Measurements from ENCODE around the gene CWC22. TPM values are rescaled to one million over a fixed set of nuclear protein-coding genes. Genes with fewer than 3 reads are reported as not detected.
A peak's percentile ranks its signal among the peaks of the same experiment; 100 is the strongest.

CWC22 gene
- total and polyA plus RNA-seq, 2 of the 13 experiments (the other 11 are each of a cell fraction or from before 2014, with no cell fraction given): 5.7 to 29.2 TPM

DNA sequence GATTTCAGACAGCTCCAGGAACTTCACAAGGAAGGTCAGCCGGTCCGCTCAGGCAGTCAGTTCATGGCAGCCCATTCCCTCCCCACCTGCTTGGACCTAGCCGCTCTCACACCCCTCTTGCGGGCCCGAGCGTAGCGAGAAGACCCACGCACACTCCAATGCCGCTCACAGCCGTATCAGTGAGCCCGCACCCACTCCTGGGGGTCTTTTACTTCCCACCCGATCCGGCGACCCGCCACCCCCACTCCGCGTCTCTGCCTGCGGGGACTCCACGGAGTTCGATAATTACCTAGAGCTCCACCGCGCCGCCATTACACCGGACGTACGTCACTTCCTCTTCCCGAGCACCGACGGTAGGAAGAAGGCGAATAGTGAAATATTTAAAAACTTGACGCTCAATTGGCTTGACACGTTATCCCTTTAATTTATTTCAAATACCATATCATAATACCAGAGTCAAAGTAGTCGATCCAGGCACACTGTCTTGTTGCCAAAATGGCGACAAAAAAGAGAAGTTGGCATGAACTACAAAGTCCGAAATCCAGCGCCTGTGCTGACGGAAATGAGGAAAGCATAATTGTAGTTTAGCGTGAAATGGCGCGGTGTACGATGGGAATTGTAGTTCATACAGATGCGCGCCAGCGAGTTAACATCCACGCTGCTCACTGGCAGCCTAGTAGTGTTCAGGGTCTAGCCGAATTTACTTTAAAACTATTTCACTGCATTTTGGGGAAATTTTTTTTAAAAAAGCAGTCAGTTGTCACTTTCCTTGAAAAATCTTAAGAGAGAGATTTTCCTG, at the start of gene CWC22 (continued):
- TF ChIP-seq, protein P1, sequence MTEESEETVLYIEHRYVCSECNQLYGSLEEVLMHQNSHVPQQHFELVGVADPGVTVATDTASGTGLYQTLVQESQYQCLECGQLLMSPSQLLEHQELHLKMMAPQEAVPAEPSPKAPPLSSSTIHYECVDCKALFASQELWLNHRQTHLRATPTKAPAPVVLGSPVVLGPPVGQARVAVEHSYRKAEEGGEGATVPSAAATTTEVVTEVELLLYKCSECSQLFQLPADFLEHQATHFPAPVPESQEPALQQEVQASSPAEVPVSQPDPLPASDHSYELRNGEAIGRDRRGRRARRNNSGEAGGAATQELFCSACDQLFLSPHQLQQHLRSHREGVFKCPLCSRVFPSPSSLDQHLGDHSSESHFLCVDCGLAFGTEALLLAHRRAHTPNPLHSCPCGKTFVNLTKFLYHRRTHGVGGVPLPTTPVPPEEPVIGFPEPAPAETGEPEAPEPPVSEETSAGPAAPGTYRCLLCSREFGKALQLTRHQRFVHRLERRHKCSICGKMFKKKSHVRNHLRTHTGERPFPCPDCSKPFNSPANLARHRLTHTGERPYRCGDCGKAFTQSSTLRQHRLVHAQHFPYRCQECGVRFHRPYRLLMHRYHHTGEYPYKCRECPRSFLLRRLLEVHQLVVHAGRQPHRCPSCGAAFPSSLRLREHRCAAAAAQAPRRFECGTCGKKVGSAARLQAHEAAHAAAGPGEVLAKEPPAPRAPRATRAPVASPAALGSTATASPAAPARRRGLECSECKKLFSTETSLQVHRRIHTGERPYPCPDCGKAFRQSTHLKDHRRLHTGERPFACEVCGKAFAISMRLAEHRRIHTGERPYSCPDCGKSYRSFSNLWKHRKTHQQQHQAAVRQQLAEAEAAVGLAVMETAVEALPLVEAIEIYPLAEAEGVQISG (CRISPR knock-in tag; IDR thresholded peaks at IDR 0.05): peak; percentile 94
- TF ChIP-seq SMAD9 (CRISPR knock-in tag; IDR thresholded peaks at IDR 0.05): no peak
- TF ChIP-seq ZNF224 (CRISPR knock-in tag; IDR thresholded peaks at IDR 0.05): peak; percentile 84; the same call in 1 of the 2 replicates
- no peak for TF ChIP-seq HNRNPL (IDR thresholded peaks at IDR 0.05; ENCODE audit: low read depth, low read length)
- TF ChIP-seq ZNF660 (CRISPR knock-in tag; IDR thresholded peaks at IDR 0.05; ENCODE audit: borderline replicate concordance, low read depth): no peak
- TF ChIP-seq NCOR1 (IDR thresholded peaks at IDR 0.05; ENCODE audit: borderline replicate concordance, low read length): peak; percentile 84; the same call in 1 of the 2 replicates
- TF ChIP-seq SRSF9 (IDR thresholded peaks at IDR 0.05; ENCODE audit: borderline replicate concordance, insufficient read depth, low read depth, low read length, poor library complexity, severe bottlenecking): no peak
- peak; percentile 95 for TF ChIP-seq PHF20 (CRISPR knock-in tag; IDR thresholded peaks at IDR 0.05)
- no peak for TF ChIP-seq NFKBIZ (CRISPR knock-in tag; IDR thresholded peaks at IDR 0.05)
- TF ChIP-seq NR2F6 (IDR thresholded peaks at IDR 0.05): no peak
- 0 out of 2 replicates have a peak, but pooled peaks have one; percentile 10 for TF ChIP-seq NR2F6 (CRISPR knock-in tag; IDR thresholded peaks at IDR 0.05)
- no peak for TF ChIP-seq KLF15 (CRISPR knock-in tag; IDR thresholded peaks at IDR 0.05; ENCODE audit: borderline replicate concordance)
- TF ChIP-seq ZNF772 (CRISPR knock-in tag; IDR thresholded peaks at IDR 0.05): peak; percentile 86
- peak; percentile 82; the same call in 1 of the 2 replicates for TF ChIP-seq BRD4 (CRISPR knock-in tag; IDR thresholded peaks at IDR 0.05)
- no peak; the same call in 1 of the 2 replicates for TF ChIP-seq ZFAT (CRISPR knock-in tag; conservative IDR thresholded peaks at IDR 0.05)
- TF ChIP-seq, protein P2, sequence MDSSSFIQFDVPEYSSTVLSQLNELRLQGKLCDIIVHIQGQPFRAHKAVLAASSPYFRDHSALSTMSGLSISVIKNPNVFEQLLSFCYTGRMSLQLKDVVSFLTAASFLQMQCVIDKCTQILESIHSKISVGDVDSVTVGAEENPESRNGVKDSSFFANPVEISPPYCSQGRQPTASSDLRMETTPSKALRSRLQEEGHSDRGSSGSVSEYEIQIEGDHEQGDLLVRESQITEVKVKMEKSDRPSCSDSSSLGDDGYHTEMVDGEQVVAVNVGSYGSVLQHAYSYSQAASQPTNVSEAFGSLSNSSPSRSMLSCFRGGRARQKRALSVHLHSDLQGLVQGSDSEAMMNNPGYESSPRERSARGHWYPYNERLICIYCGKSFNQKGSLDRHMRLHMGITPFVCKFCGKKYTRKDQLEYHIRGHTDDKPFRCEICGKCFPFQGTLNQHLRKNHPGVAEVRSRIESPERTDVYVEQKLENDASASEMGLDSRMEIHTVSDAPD (CRISPR knock-in tag; IDR thresholded peaks at IDR 0.05): no peak
- no peak for TF ChIP-seq ZNF3 (CRISPR knock-in tag; IDR thresholded peaks at IDR 0.05)
- TF ChIP-seq, protein P3, sequence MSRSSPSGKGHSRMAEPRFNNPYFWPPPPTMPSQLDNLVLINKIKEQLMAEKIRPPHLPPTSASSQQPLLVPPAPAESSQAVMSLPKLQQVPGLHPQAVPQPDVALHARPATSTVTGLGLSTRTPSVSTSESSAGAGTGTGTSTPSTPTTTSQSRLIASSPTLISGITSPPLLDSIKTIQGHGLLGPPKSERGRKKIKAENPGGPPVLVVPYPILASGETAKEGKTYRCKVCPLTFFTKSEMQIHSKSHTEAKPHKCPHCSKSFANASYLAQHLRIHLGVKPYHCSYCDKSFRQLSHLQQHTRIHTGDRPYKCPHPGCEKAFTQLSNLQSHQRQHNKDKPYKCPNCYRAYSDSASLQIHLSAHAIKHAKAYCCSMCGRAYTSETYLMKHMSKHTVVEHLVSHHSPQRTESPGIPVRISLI (CRISPR knock-in tag; IDR thresholded peaks at IDR 0.05; ENCODE audit: borderline replicate concordance): 0 out of 2 replicates have a peak, but pooled peaks have one; percentile 36
- 0 out of 2 replicates have a peak, but pooled peaks have one; percentile 14 for TF ChIP-seq RFX3 (CRISPR knock-in tag; IDR thresholded peaks at IDR 0.05)
- 0 out of 2 replicates have a peak, but pooled peaks have one; percentile 81 for TF ChIP-seq ZBTB1 (CRISPR knock-in tag; IDR thresholded peaks at IDR 0.05; ENCODE audit: borderline replicate concordance)
- TF ChIP-seq ATF7-NPFF (CRISPR knock-in tag; IDR thresholded peaks at IDR 0.05; ENCODE audit: low read depth): peak; percentile 86
- TF ChIP-seq LCORL (IDR thresholded peaks at IDR 0.05): peak; percentile 88; the same call in 1 of the 2 replicates
- TF ChIP-seq LCORL (CRISPR knock-in tag; IDR thresholded peaks at IDR 0.05): peak; percentile 31; the same call in 1 of the 2 replicates
- TF ChIP-seq ZNF777 (CRISPR knock-in tag; IDR thresholded peaks at IDR 0.05): peak; percentile 89
- TF ChIP-seq U2AF2 (IDR thresholded peaks at IDR 0.05; ENCODE audit: low read depth, low read length): no peak
- TF ChIP-seq ARNT (IDR thresholded peaks at IDR 0.05): no peak
- TF ChIP-seq ZNF709 (CRISPR knock-in tag; IDR thresholded peaks at IDR 0.05): 0 out of 2 replicates have a peak, but pooled peaks have one; percentile 31
